ENCODE results near the gene GSTP1. TPM values are rescaled to one million over a fixed set of nuclear protein-coding genes. Genes with fewer than 3 reads are reported as not detected.

The GSTP1 gene
- total and polyA plus RNA-seq, 2 of the 8 experiments (the other 6 are each of a cell fraction or from before 2014, with no cell fraction given): 1,454 to 3,329 TPM

GRCh38 chr11:67611704-67612587 lies 28.3 kb downstream of the GSTP1 start:
- Histone ChIP-seq H2AFZ (ENCODE audit: low read length) (no peak overlapping the region), H3K9ac (replicated peaks in 1 of 4; ENCODE audit: extremely low read depth in 1 of 4, low read depth in 3 of 4, low read length in 3 of 4) (no peak overlapping the region), H2BK20ac (ENCODE audit: low read length) (no peak overlapping the region), H3K23me2 (ENCODE audit: low read depth, low read length) (peaks cover 5% of the 10 kb centered on the region; the same call in 1 of the 2 replicates), H3K79me1 (ENCODE audit: low read depth, low read length) (no peaks in the 10 kb centered on the region), H3K27me3 (replicated peaks in 1 of 4; ENCODE audit: control insufficient read depth in 3 of 4, extremely low read depth in 1 of 4, insufficient read depth in 3 of 4, low read length in 3 of 4) (peaks cover 0 to 5% (median 4%) of the 10 kb centered on the region in 4 experiments; a peak in 4 of 7 replicates), H3K36me3 (ENCODE audit: control insufficient read depth in 2 of 4, insufficient read depth in 4 of 4, low read length in 3 of 4) (peaks cover 5 to 19% (median 12%) of the 10 kb centered on the region in 4 experiments; a peak in 7 of 8 replicates), H3K56ac (replicated peaks; ENCODE audit: insufficient read length, low read depth, low read length) (no peak overlapping the region), H4K91ac (replicated peaks; ENCODE audit: insufficient read length, low read length) (no peak overlapping the region), H2BK5ac (ENCODE audit: low read depth, low read length) (no peak overlapping the region), H2BK12ac (ENCODE audit: low read depth, low read length) (no peak overlapping the region), H3K14ac (ENCODE audit: insufficient read length) (no peak overlapping the region), H3K4me1 (replicated peaks in 1 of 4; ENCODE audit: control insufficient read depth in 3 of 4, insufficient read depth in 4 of 4, low read length in 3 of 4) (peaks cover 7 to 37% (median 26%) of the 10 kb centered on the region in 4 experiments), H3K4ac (replicated peaks; ENCODE audit: insufficient read length, low read depth, low read length) (no peak overlapping the region), H3K4me3 (ENCODE audit: extremely low read depth in 1 of 4, insufficient read depth in 2 of 4, low read depth in 3 of 4, low read length in 4 of 4) (no peak overlapping the region), H2BK120ac (replicated peaks; ENCODE audit: low read depth, low read length) (no peak overlapping the region), H4K5ac (ENCODE audit: insufficient read length, low read depth, low read length) (no peak overlapping the region), H3K4me2 (ENCODE audit: insufficient read depth in 1 of 2, low read depth in 2 of 2, low read length in 2 of 2) (no peak overlapping the region), H2BK15ac (ENCODE audit: low read length) (no peak overlapping the region), H3K9me3 (ENCODE audit: insufficient read depth in 2 of 2, low read depth in 1 of 2, low read length in 1 of 2) (no peaks in the 10 kb centered on the region), H2AK5ac (ENCODE audit: low read depth, low read length) (no peak overlapping the region), H3K18ac (ENCODE audit: extremely low read depth, low read length) (no peak overlapping the region), H4K8ac (ENCODE audit: extremely low read depth, insufficient read depth, low read length) (no peak overlapping the region), H3K23ac (ENCODE audit: insufficient read length) (no peak overlapping the region), H3K27ac (ENCODE audit: low read depth, low read length) (no peak overlapping the region), H4K20me1 (replicated peaks in 1 of 2; ENCODE audit: control insufficient read depth in 1 of 2, insufficient read depth in 2 of 2, low read length in 2 of 2) (peaks cover 0 to 6% of the 10 kb centered on the region in 2 experiments), H3K79me2 (ENCODE audit: control insufficient read depth in 1 of 2, insufficient read depth in 2 of 2, low read length in 2 of 2) (peaks cover 0 to 8% of the 10 kb centered on the region in 2 experiments; a peak in 1 of 4 replicates)
- WGBS, 2 experiments (ENCODE audit: extremely low coverage in 1 of 2, insufficient coverage in 1 of 2, insufficient read length in 1 of 2, insufficient replicate concordance in 2 of 2, low coverage in 1 of 2, low lambda C conversion rate in 2 of 2, missing lambda C conversion rate in 1 of 2): 93% methylated on average over 35 of the region's 37 CpGs; no CpG with 5 or more reads in 1 of the 2 experiments
- ChIA-PET POLR2A (ENCODE audit: partially characterized antibody) (interaction anchor here (1.6 to 10.7 kb wide), 3 partner anchors 10 to 28 kb away, joined by 4 to 194 read pairs (median 60); partner anchors contain the start of genes GSTP1 and NUDT8), CTCF (ENCODE audit: partially characterized antibody) (interaction anchor here (0.8 to 7.3 kb wide), 6 partner anchors 8 to 74 kb away, joined by 3 to 117 read pairs (median 20); partner anchors contain the start of genes GSTP1 and NUDT8)
- TF ChIP-seq TCF12 (IDR thresholded peaks at IDR 0.05; ENCODE audit: low read depth, low read length) (no peak), NRF1 (IDR thresholded peaks at IDR 0.05; ENCODE audit: low read depth, low read length) (no peak), ATF2 (IDR thresholded peaks at IDR 0.05; ENCODE audit: low read length) (no peak), CTBP2 (IDR thresholded peaks at IDR 0.05; ENCODE audit: borderline replicate concordance, insufficient read depth, insufficient read length, low read length) (no peak), RBBP5 (IDR thresholded peaks at IDR 0.05; ENCODE audit: borderline replicate concordance, low read depth, low read length) (no peak), SP2 (IDR thresholded peaks at IDR 0.05; ENCODE audit: low read length) (no peak), ZNF274 (IDR thresholded peaks at IDR 0.05; ENCODE audit: borderline replicate concordance, extremely low read depth, low read length) (no peak), YY1 (IDR thresholded peaks at IDR 0.05; ENCODE audit: low read depth, low read length) (no peak), CHD2 (IDR thresholded peaks at IDR 0.05; ENCODE audit: low read length) (no peak)
- DNase-seq (ENCODE audit: low read depth in 1 of 2, low spot score in 2 of 2) (peak in 1 of 2 experiments; percentile 36), FAIRE-seq (no peak)
